Measurements from ENCODE around the gene WDR43. TPM values are rescaled to one million over a fixed set of nuclear protein-coding genes. Genes with fewer than 3 reads are reported as not detected.
A peak's percentile ranks its signal among the peaks of the same experiment; 100 is the strongest.

Gene WDR43
- 92.4 to 112 TPM (median 103 TPM) in 3 replicates for total RNA-seq (2021)
- percentile 97 among the genes with signal in this experiment for Bru-seq, nascent RNA
- long read RNA-seq, experiment 1, transcript WDR43-202 (18 exons, 3,533 nt): major isoform, 492 of 598 reads
- long read RNA-seq, experiment 1, partial matches to known transcripts: 55 of 598 reads
- long read RNA-seq, experiment 1, other reads (novel, unspliced or antisense): 51 of 598 reads
- long read RNA-seq, experiment 2, transcript WDR43-202 (18 exons, 3,533 nt): major isoform, 11 of 86 reads
- long read RNA-seq, experiment 2, partial matches to known transcripts: 63 of 86 reads
- long read RNA-seq, experiment 2, other reads (novel, unspliced or antisense): 12 of 86 reads
- long read RNA-seq, experiment 3, transcript WDR43-202 (18 exons, 3,533 nt): major isoform, 53 of 73 reads
- long read RNA-seq, experiment 3, partial matches to known transcripts: 15 of 73 reads
- long read RNA-seq, experiment 3, other reads (novel, unspliced or antisense): 5 of 73 reads

GRCh38 chr2:28894470-28895188 lies at the start of gene WDR43:
Gene WDR43 (plus strand): TSS chr2:28894667. CDS start chr2:28894699, 32 bp downstream.
- H3K4me1 Mint-ChIP-seq: peaks cover 34% of the 10 kb centered on the region
- ChIA-PET POLR2A (interaction anchor here (0.6 to 1.7 kb wide), 3 partner anchors 19 to 143 kb away, joined by 3 to 9 read pairs (median 6); partner anchors contain the start of genes PPP1CB and TRMT61B), CTCF (interaction anchor here (1.6 kb wide), 1 partner anchor 300 kb away, joined by 4 read pairs; no protein-coding TSS in a partner anchor)
- H3K4me3 Mint-ChIP-seq: peak within 1 kb of the TSS; percentile 98
- peak within 1 kb of the TSS; percentile 85 for H3K27ac Mint-ChIP-seq
- H3K27me3 Mint-ChIP-seq (ENCODE audit: low read depth): no peaks in the 10 kb centered on the region
- no peaks in the 10 kb centered on the region for H3K9me3 Mint-ChIP-seq
- H3K36me3 Mint-ChIP-seq: peaks cover 8% of the 10 kb centered on the region
- peak; percentile 97 for ATAC-seq
- peak; percentile 97 for DNase-seq (ENCODE audit: low spot score)
- TF ChIP-seq ZNF671 (CRISPR knock-in tag; IDR thresholded peaks at IDR 0.05) (no peak), AR (CRISPR knock-in tag; IDR thresholded peaks at IDR 0.05) (no peak), TP53 (CRISPR knock-in tag; IDR thresholded peaks at IDR 0.05) (no peak), ZNF219 (CRISPR knock-in tag; IDR thresholded peaks at IDR 0.05; ENCODE audit: borderline replicate concordance) (peak; percentile 86; the same call in 1 of the 2 replicates), ZNF425 (CRISPR knock-in tag; conservative IDR thresholded peaks at IDR 0.05) (no peak), HMGA2 (CRISPR knock-in tag; IDR thresholded peaks at IDR 0.05) (no peak), TEAD1 (CRISPR knock-in tag; IDR thresholded peaks at IDR 0.05) (peak; percentile 92; the same call in 1 of the 2 replicates), NFATC4 (CRISPR knock-in tag; IDR thresholded peaks at IDR 0.05) (no peak), FOXP1 (CRISPR knock-in tag; IDR thresholded peaks at IDR 0.05; ENCODE audit: borderline replicate concordance) (peak; percentile 80), IRF1 (CRISPR knock-in tag; IDR thresholded peaks at IDR 0.05) (no peak), STAT6 (CRISPR knock-in tag; conservative IDR thresholded peaks at IDR 0.05; ENCODE audit: low read depth) (no peak), NR1H2 (CRISPR knock-in tag; IDR thresholded peaks at IDR 0.05) (no peak), CTCF (IDR thresholded peaks at IDR 0.05) (no peak), ELF4 (CRISPR knock-in tag; IDR thresholded peaks at IDR 0.05; ENCODE audit: low read depth) (0 out of 2 replicates have a peak, but pooled peaks have one; percentile 49), ZSCAN18 (CRISPR knock-in tag; IDR thresholded peaks at IDR 0.05) (no peak), ZNF512 (CRISPR knock-in tag; IDR thresholded peaks at IDR 0.05; ENCODE audit: borderline replicate concordance) (no peak), KAT7 (CRISPR knock-in tag; IDR thresholded peaks at IDR 0.05; ENCODE audit: borderline replicate concordance) (peak; percentile 90; the same call in 1 of the 2 replicates), GABPB1 (CRISPR knock-in tag; IDR thresholded peaks at IDR 0.05) (peak; percentile 86), ZNF232 (CRISPR knock-in tag; IDR thresholded peaks at IDR 0.05) (no peak), ZNF423 (CRISPR knock-in tag; IDR thresholded peaks at IDR 0.05) (no peak), USF1 (CRISPR knock-in tag; IDR thresholded peaks at IDR 0.05) (peak; percentile 92)

Measured in WTC11 (cell line).